Brain microvascular endothelial cell (primary cell): Measurements from ENCODE around the gene KRT2.

Source experiments
- DNase-seq: peaks from one replicate; pipeline ENCODE4 v3.0.0-alpha.2; 2020
- H3K27ac ChIP-seq: fragments of 250-450 bp; sonication (Bioruptor Pico); 2 replicates; pipeline ENCODE4 v1.5.1; 2020; ENCODE audit warnings: mild to moderate bottlenecking, moderate library complexity
- H3K27me3 ChIP-seq: fragments of 250-450 bp; sonication (Bioruptor Pico); replicated peaks from 2 replicates; pipeline ENCODE4 v1.5.1; 2020; ENCODE audit warnings: mild to moderate bottlenecking
- H3K36me3 ChIP-seq: fragments of 250-450 bp; sonication (Bioruptor Pico); replicated peaks from 2 replicates; pipeline ENCODE4 v1.5.1; 2020; ENCODE audit warnings: mild to moderate bottlenecking
- H3K4me3 ChIP-seq: 2 replicates; pipeline ENCODE4 v1.5.1; 2011; ENCODE audit warnings: low read depth, mild to moderate bottlenecking, control low read depth, low read length, moderate library complexity
- in situ Hi-C: cut with HindIII; loops from 2 replicates; pipeline ENCODE4 v1.10.0; 2017; ENCODE audit warnings: low sequenced_read_pairs, low pct_ligation_motif_present
- TF ChIP-seq, protein P1 (sequence below): IDR thresholded peaks from 2 replicates; pipeline ENCODE4 v1.5.1; 2011; ENCODE audit warnings: low read depth, mild to moderate bottlenecking, moderate library complexity, low read length, control low read depth, inconsistent platforms; ENCODE audit errors: missing control alignments

KRT2 gene

DNA sequence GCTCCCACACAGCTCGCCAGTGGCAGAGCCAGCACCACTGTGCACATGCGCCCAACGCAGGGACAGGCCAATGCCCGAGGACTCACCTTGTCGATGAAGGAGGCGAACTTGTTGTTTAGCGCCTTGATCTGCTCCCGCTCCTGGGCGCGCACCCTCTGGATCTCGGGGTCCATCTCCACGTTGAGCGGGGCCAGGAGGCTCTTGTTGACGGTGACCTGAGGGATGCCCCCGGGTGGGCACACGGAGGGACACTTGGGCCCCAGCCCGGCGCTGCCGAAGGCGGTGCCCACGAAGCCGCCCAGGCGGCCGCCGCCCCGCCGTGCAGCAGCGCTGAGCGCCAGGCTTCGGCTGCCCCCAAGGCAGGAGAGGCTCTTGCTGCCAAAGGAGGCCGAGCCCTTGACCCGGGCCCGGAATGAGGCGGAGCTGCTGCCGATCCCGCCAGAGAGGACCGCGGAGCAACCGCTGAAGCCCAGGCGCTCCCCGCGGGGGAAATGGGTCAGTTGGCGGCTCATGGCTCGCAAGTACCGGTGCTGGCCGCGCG lies 51.0 kb downstream of the KRT2 start, which contains the start of gene KRT72:
TSS of gene KRT72 (minus strand) at position 523 of the 541 bp plus-strand sequence. CDS start at position 512, 11 bp downstream.
- Histone ChIP-seq H3K27me3 (peaks cover 38% of the 10 kb centered on the region), H3K36me3 (no peaks in the 10 kb centered on the region), H3K4me3 (no peak within 1 kb of the TSS), H3K27ac (no peak within 1 kb of the TSS)
- no peak for DNase-seq
- TF ChIP-seq, protein P1, sequence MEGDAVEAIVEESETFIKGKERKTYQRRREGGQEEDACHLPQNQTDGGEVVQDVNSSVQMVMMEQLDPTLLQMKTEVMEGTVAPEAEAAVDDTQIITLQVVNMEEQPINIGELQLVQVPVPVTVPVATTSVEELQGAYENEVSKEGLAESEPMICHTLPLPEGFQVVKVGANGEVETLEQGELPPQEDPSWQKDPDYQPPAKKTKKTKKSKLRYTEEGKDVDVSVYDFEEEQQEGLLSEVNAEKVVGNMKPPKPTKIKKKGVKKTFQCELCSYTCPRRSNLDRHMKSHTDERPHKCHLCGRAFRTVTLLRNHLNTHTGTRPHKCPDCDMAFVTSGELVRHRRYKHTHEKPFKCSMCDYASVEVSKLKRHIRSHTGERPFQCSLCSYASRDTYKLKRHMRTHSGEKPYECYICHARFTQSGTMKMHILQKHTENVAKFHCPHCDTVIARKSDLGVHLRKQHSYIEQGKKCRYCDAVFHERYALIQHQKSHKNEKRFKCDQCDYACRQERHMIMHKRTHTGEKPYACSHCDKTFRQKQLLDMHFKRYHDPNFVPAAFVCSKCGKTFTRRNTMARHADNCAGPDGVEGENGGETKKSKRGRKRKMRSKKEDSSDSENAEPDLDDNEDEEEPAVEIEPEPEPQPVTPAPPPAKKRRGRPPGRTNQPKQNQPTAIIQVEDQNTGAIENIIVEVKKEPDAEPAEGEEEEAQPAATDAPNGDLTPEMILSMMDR, result no peak
- in situ Hi-C loops, result no loop called here

DNA sequence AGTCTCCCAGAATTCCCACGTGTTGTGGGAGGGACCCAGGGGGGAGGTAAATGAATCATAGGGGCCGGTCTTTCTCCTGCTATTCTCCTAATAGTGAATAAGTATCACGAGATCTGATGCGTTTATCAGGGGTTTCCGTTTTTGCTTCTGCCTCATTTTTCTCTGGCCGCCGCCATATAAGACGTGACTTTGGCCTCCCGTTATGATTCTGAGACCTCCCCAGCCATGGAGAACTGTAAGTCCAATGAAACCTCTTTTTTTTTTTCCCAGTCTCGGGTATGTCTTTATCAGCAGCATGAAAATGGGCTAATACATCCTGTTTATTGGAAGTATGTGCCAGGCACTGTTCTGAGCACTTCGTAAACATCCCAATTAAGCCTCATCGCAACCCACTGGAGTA lies 51.5 kb downstream of the KRT2 start:
- no peak overlapping the region for H3K27ac ChIP-seq
- TF ChIP-seq, protein P1, result no peak
- DNase-seq, result no peak
- in situ Hi-C loops, result no loop called here
- H3K4me3 ChIP-seq, result no peak overlapping the region
- H3K27me3 ChIP-seq, result peaks cover 39% of the 10 kb centered on the region
- no peaks in the 10 kb centered on the region for H3K36me3 ChIP-seq

GRCh38 chr12:52600071-52600470 lies 51.9 kb downstream of the KRT2 start:
- in situ Hi-C loops, result no loop called here
- no peak overlapping the region for H3K27ac ChIP-seq
- no peak for DNase-seq
- no peaks in the 10 kb centered on the region for H3K36me3 ChIP-seq
- H3K27me3 ChIP-seq, result peaks cover 40% of the 10 kb centered on the region
- no peak overlapping the region for H3K4me3 ChIP-seq
- TF ChIP-seq, protein P1, result no peak

GRCh38 chr12:52598966-52599365 lies 53.0 kb downstream of the KRT2 start:
- peaks cover 40% of the 10 kb centered on the region for H3K27me3 ChIP-seq
- in situ Hi-C loops, result no loop called here

More at GRCh38 chr12:52598966-52599365, 53.0 kb downstream of the KRT2 start:
- H3K27ac ChIP-seq, result no peak overlapping the region
- H3K4me3 ChIP-seq, result no peak overlapping the region
- TF ChIP-seq, protein P1, result no peak
- no peaks in the 10 kb centered on the region for H3K36me3 ChIP-seq
- no peak for DNase-seq
